Uterus (tissue), 4 donors: ENCODE results near the gene POLA1. TPM values are rescaled to one million over a fixed set of nuclear protein-coding genes. Genes with fewer than 3 reads are reported as not detected.

Source experiments
- DNase-seq, 2 donors: peaks; one replicate each; pipeline ENCODE4 v3.0.0-alpha.2; 2019 to 2020
- H3K27ac ChIP-seq, 2 donors: fragments of 200-600 bp; sonication (generic); 1 replicate in 1 of 2; 2 replicates in 1 of 2; pipeline ENCODE4 v1.5.1; 2016 to 2018
- H3K27me3 ChIP-seq, 2 donors: fragments of 200-600 bp; sonication (generic); one replicate each; pipeline ENCODE4 v1.5.1; 2018 to 2019; ENCODE audit warnings: control low read depth in 1 of 2
- H3K36me3 ChIP-seq, 2 donors: fragments of 200-600 bp; sonication (generic); one replicate each; pipeline ENCODE4 v1.5.1; 2019; ENCODE audit warnings: control low read depth in 1 of 2
- H3K4me1 ChIP-seq, 2 donors: fragments of 200-600 bp; sonication (generic); one replicate each; pipeline ENCODE4 v1.5.1; 2018 to 2019; ENCODE audit warnings: control low read depth in 1 of 2
- H3K4me3 ChIP-seq, 2 donors: fragments of 200-600 bp; sonication (generic); 1 replicate in 1 of 2; 2 replicates in 1 of 2; pipeline ENCODE4 v1.5.1; 2018 to 2019; ENCODE audit warnings: mild to moderate bottlenecking in 1 of 2
- H3K9me3 ChIP-seq, 2 donors: fragments of 200-600 bp; sonication (generic); one replicate each; pipeline ENCODE4 v1.5.1; 2019; ENCODE audit warnings: control low read depth in 1 of 2
- POLR2A ChIP-seq, 2 donors: fragments of 450-650 bp; IDR thresholded peaks; one replicate each; pipeline ENCODE4 v1.6.1; 2016; ENCODE audit warnings: antibody characterized with exemption in 2 of 2, mild to moderate bottlenecking in 1 of 2, moderate library complexity in 1 of 2
- intact Hi-C: fragments of 100-400 bp; cut with DNase I; formaldehyde crosslinking; loops from one replicate; pipeline ENCODE4 v1.15.1; 2023; ENCODE audit warnings: low total_unique reads
- total RNA-seq, 4 donors: library from RNA; depleted of rRNA in 3 of 4; stranded (reverse); fragments of >200 nt in 3 of 4; gene quantifications; one replicate each; pipeline versions ENCODE4 v1.1.0 to v1.2.4, GENCODE V29; 2014 to 2023
- TF ChIP-seq, protein P1 (sequence below), 4 experiments: fragments of 200-600 bp in 2 of 4; fragments of 450-650 bp in 2 of 4; sonication (generic) in 2 of 4; IDR thresholded peaks; one replicate each; pipeline ENCODE4 v1.5.1; 2016 to 2019; ENCODE audit warnings: antibody characterized with exemption in 4 of 4, mild to moderate bottlenecking in 2 of 4, moderate library complexity in 1 of 4
- donor health status: DM: yes; HTN: yes; CAD: no.

The POLA1 gene
- total RNA-seq, 4 donors from 2014 or later = 11.8 to 78.2 (median 26.3) TPM

DNA sequence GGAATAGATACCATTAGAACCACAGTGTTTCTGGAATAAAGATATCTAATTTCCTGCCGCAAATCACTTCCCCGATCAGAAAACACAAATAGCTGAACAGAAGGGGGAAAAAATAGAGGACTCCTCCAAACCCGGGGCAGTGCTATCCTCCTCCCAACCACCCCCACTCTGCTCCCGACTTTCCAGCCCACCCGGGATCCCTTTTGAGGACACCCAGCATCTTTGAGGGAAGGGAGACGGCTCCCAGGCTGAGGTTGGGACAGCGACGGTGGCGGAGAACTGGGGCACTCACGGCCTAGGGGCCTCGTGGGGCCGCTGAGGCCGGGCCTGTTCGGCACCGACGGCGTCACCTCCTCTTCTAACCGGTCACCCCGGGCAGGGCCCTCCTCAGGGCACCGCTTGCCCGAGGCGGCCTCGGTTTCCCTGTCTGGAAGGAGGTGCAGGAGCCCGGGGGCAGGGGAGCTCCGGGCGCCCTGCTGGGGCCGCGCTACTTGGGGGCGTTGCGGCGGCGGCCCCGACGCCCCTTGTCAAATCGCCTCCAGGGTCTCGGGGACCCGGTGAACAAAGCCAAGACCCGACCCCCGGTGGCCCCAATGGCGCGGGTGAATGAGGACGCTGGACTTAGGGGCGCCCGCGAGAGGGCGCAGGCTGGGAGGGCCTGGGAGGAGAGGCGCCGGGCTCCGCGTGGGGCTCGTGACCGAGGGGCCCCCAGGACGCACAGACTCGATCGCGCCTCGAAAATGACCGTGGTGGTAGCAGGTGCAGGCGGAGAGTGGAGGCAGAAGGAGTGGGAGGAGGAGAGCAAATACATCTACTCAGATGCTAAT is 329.0 kb downstream of the POLA1 start:
- Histone ChIP-seq H3K4me1 (no peaks in the 10 kb centered on the region), H3K27ac (no peak overlapping the region), H3K36me3 (no peaks in the 10 kb centered on the region), H3K4me3 (no peak overlapping the region), H3K27me3 (peaks cover 0 to 61% of the 10 kb centered on the region in 2 donors), H3K9me3 (no peaks in the 10 kb centered on the region)
- DNase-seq = no peak
- intact Hi-C loops = no loop called here
- no peak for TF ChIP-seq POLR2A (IDR thresholded peaks at IDR 0.05)

DNA sequence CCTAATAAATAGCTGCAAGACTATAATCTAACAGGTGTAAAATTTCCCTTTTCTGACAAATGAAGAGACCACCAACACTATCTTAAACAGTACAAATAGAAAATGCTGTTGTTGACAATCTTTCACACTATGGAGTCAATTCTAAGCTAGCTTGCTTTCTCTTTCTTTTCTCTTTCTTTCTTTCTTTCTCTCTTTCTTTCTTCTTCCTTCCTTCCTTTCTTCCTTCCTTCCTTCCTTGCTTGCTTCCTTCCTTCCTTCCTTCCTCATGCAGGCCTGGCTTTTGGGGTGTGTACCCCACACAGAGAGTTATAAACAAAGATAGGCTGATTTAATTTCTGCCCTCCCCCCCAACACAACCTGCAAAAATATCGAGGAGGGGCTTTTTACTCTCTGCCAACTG is 330.2 kb downstream of the POLA1 start:
- no peak for DNase-seq
- H3K4me3 ChIP-seq = no peak overlapping the region
- intact Hi-C loops = no loop called here
- peaks cover 0 to 49% of the 10 kb centered on the region in 2 donors for H3K27me3 ChIP-seq
- TF ChIP-seq, protein P1, sequence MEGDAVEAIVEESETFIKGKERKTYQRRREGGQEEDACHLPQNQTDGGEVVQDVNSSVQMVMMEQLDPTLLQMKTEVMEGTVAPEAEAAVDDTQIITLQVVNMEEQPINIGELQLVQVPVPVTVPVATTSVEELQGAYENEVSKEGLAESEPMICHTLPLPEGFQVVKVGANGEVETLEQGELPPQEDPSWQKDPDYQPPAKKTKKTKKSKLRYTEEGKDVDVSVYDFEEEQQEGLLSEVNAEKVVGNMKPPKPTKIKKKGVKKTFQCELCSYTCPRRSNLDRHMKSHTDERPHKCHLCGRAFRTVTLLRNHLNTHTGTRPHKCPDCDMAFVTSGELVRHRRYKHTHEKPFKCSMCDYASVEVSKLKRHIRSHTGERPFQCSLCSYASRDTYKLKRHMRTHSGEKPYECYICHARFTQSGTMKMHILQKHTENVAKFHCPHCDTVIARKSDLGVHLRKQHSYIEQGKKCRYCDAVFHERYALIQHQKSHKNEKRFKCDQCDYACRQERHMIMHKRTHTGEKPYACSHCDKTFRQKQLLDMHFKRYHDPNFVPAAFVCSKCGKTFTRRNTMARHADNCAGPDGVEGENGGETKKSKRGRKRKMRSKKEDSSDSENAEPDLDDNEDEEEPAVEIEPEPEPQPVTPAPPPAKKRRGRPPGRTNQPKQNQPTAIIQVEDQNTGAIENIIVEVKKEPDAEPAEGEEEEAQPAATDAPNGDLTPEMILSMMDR (IDR thresholded peaks at IDR 0.05) = no peak
- TF ChIP-seq POLR2A (IDR thresholded peaks at IDR 0.05) = no peak
- H3K4me1 ChIP-seq = no peaks in the 10 kb centered on the region
- no peaks in the 10 kb centered on the region for H3K9me3 ChIP-seq
- no peak overlapping the region for H3K27ac ChIP-seq
- H3K36me3 ChIP-seq = no peaks in the 10 kb centered on the region

DNA sequence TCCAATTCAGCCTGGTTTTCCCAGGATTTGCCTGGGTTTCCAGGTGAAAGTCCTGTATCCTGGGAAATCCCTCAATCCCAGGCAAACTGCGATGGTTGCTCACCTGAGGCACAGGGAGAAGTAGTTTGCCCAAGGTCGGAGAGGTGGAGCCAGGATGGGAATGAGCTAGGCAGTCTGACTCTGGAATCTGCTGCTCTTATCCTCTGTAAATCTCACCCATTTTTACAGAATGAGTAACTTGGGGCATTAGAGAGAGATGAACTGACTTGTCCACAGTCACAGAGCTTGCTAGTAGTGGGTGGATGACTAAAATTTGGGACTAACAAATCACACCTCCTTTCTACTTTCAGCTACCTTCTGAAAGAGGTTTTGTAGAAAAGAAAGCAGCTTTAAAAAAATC is 331.9 kb downstream of the POLA1 start:
- Histone ChIP-seq H3K4me3 (no peak overlapping the region), H3K36me3 (no peaks in the 10 kb centered on the region), H3K27me3 (peaks cover 0 to 34% of the 10 kb centered on the region in 2 donors), H3K9me3 (no peaks in the 10 kb centered on the region), H3K27ac (no peak overlapping the region), H3K4me1 (no peaks in the 10 kb centered on the region)
- no peak for DNase-seq
- intact Hi-C loops = no loop called here
- TF ChIP-seq POLR2A (IDR thresholded peaks at IDR 0.05) = no peak
- TF ChIP-seq, protein P1 (IDR thresholded peaks at IDR 0.05) = no peak

DNA sequence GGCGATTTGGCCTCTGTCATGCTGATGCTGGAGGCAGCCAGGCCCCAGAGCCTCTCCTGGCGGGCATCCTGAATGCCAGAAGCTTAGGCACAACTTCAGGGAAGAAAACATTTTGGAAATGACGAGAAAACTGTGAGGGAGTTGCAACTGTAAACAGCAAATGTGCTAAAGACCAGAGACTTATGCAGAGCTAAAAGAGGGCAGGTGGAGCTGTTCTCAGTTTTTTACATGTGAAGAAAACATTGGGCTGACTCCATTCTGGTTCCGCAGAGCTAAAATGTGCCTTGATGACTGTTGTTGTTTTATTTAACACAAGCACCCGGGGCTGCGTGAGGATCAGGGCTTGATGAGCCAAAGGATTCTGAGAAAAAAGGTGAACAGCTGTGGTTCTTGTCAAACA is 332.9 kb downstream of the POLA1 start:
- no peak for TF ChIP-seq POLR2A (IDR thresholded peaks at IDR 0.05)
- TF ChIP-seq, protein P1 (IDR thresholded peaks at IDR 0.05) = no peak
- Histone ChIP-seq H3K27ac (no peak overlapping the region), H3K36me3 (no peaks in the 10 kb centered on the region), H3K4me1 (no peaks in the 10 kb centered on the region), H3K4me3 (no peak overlapping the region), H3K9me3 (no peaks in the 10 kb centered on the region), H3K27me3 (peaks cover 0 to 25% of the 10 kb centered on the region in 2 donors)
- intact Hi-C loops = no loop called here
- no peak for DNase-seq

DNA sequence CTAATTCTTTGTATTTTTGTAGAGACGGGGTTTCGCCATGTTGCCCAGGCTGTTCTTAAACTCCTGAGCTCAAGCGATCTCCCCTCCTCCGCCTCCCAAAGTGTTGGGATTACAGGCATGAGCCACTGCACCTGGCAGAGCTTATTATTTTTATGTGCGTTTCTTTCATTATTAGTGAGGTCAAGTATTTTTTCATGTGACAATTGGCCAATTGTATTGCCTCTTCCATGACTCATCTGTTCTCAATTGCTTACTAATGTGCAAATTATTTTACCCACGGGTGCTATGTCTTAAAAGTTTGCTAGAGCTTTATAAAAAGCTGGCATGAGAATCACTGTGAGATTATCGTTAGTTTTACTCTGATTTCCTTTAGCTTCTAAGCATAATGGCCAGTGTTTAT is 335.0 kb downstream of the POLA1 start:
- Histone ChIP-seq H3K9me3 (no peaks in the 10 kb centered on the region), H3K36me3 (no peaks in the 10 kb centered on the region), H3K27ac (no peak overlapping the region), H3K4me1 (no peaks in the 10 kb centered on the region), H3K4me3 (no peak overlapping the region), H3K27me3 (peaks cover 0 to 6% of the 10 kb centered on the region in 2 donors)
- TF ChIP-seq, protein P1 (IDR thresholded peaks at IDR 0.05) = no peak
- TF ChIP-seq POLR2A (IDR thresholded peaks at IDR 0.05) = no peak
- intact Hi-C loops = no loop called here
- DNase-seq = no peak
